ENCODE measurements around the gene ST6GALNAC4. TPM values are rescaled to one million over a fixed set of nuclear protein-coding genes. Genes with fewer than 3 reads are reported as not detected.

ST6GALNAC4 gene
- total and polyA plus RNA-seq, 2 donors (not counting 1 experiment from before 2014, with no cell fraction given): 80.5 to 199 TPM

DNA sequence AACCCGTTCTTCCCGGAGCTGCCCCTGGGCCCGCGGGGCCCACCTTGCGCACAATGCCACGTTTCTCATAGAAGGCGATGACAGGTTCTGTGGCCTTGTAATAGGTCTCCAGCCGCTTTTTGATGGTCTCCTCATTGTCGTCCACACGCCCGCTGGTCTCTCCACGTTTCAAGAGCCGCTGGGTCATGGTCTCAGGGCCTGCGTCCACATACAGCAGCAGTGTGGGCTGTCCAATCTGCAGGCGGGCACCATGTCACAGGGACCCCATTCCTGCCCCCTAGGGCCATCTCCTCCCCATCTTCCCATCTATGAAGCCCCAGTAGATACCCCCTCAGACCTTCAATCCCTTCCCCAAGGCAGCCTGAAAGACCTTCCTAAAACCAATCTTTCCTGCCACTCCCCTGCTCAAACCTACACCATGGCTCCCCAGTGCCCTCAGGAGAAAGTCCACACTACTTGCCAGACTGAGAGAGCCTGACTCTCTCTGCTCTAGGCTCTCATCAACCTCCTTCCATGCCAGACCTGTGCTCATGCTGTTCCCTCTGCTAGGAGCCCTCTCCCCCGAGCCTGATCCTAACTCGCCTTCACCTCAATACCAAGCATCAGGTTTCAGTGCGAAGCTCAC, 48.5 kb downstream of the ST6GALNAC4 start:
- ATAC-seq (ENCODE audit: low read depth) (no peak), DNase-seq (peak; percentile 15)
- Histone ChIP-seq H3K4me2 (replicated peaks; ENCODE audit: low read depth, low read length, poor library complexity, severe bottlenecking) (no peak overlapping the region), H3K9ac (ENCODE audit: low read length) (no peak overlapping the region), H3K36me3 (replicated peaks in 1 of 2; ENCODE audit: control extremely low read depth in 1 of 2, control insufficient read depth in 1 of 2, extremely low read depth in 1 of 2, insufficient read depth in 2 of 2, low read length in 1 of 2) (no peaks in the 10 kb centered on the region), H3K9me3 (ENCODE audit: control extremely low read depth in 1 of 3, control insufficient read depth in 2 of 3, insufficient read depth in 1 of 3, low read length in 2 of 3) (no peaks in the 10 kb centered on the region), H2AFZ (ENCODE audit: insufficient read depth, low read depth, low read length, poor library complexity, severe bottlenecking) (no peak overlapping the region), H3K4me1 (ENCODE audit: control insufficient read depth in 2 of 2, insufficient read depth in 2 of 2, low read length in 2 of 2) (peaks cover 20 to 34% of the 10 kb centered on the region in 2 donors), H3K4me3 (ENCODE audit: control extremely low read depth in 1 of 5, extremely low read depth in 1 of 5, insufficient read depth in 1 of 5, low read depth in 2 of 5, low read length in 4 of 5) (no peak overlapping the region), H3K79me2 (ENCODE audit: control insufficient read depth, insufficient read depth, low read length) (no peaks in the 10 kb centered on the region), H3K27ac (ENCODE audit: low read length in 2 of 2) (no peak overlapping the region), H4K20me1 (ENCODE audit: control insufficient read depth, insufficient read depth, low read length, poor library complexity, severe bottlenecking) (no peaks in the 10 kb centered on the region), H3K27me3 (replicated peaks in 1 of 4; ENCODE audit: control extremely low read depth in 1 of 4, control insufficient read depth in 3 of 4, insufficient read depth in 4 of 4, low read length in 3 of 4) (no peaks in the 10 kb centered on the region)
- intact Hi-C loops (cut with micrococcal nuclease): no loop called here
- Mint-ChIP-seq H3K4me1 (peaks cover 25% of the 10 kb centered on the region), H3K9me3 (ENCODE audit: insufficient read depth) (no peaks in the 10 kb centered on the region), H3K27ac (peak overlapping the region; percentile 66), H3K27me3 (no peaks in the 10 kb centered on the region), H3K4me3 (no peak overlapping the region)
- TF ChIP-seq, protein P1, sequence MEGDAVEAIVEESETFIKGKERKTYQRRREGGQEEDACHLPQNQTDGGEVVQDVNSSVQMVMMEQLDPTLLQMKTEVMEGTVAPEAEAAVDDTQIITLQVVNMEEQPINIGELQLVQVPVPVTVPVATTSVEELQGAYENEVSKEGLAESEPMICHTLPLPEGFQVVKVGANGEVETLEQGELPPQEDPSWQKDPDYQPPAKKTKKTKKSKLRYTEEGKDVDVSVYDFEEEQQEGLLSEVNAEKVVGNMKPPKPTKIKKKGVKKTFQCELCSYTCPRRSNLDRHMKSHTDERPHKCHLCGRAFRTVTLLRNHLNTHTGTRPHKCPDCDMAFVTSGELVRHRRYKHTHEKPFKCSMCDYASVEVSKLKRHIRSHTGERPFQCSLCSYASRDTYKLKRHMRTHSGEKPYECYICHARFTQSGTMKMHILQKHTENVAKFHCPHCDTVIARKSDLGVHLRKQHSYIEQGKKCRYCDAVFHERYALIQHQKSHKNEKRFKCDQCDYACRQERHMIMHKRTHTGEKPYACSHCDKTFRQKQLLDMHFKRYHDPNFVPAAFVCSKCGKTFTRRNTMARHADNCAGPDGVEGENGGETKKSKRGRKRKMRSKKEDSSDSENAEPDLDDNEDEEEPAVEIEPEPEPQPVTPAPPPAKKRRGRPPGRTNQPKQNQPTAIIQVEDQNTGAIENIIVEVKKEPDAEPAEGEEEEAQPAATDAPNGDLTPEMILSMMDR (IDR thresholded peaks at IDR 0.05): no peak
- TF ChIP-seq EZH2 (IDR thresholded peaks at IDR 0.05; ENCODE audit: borderline replicate concordance, insufficient read depth, low read depth, low read length, poor library complexity, severe bottlenecking): no peak
- CTCF ChIA-PET: interaction anchor here (1.0 to 13.7 kb wide), 16 partner anchors 12 to 283 kb away, joined by 3 to 237 read pairs (median 14); partner anchors contain the start of genes CDK9, SH2D3C, ST6GALNAC4 and TOR2A
- WGBS (ENCODE audit: insufficient coverage): 96% methylated on average over 18 of the region's 18 CpGs
- POLR2A ChIA-PET: interaction anchor here (0.7 kb wide), 1 partner anchor 53 kb away, joined by 3 read pairs; no protein-coding TSS in a partner anchor

Data from B cell (primary cell).